Stimulated activated CD8-positive, alpha-beta memory T cell treated with anti-CD3 and anti-CD28 coated beads, Interleukin-4, amount 100 ng/mL, for 48 hours (primary cell): ENCODE results near the gene VPS13A.
"Not testable (repeated sequence)": the region's sequence is repeated elsewhere in the genome, so short reads cannot be mapped to it uniquely, and the experiment has no call there.

Experiments
- DNase-seq: peaks from one replicate; pipeline ENCODE4 v3.0.0-alpha.2; 2020

Gene VPS13A

GRCh38 chr9:77188242-77188641 lies 10.9 kb downstream of the VPS13A start:
- no peak for DNase-seq

GRCh38 chr9:77194423-77194822 lies 17.1 kb downstream of the VPS13A start:
- no peak for DNase-seq

- DNase-seq: no peak
These were observed 32.8 kb downstream of the VPS13A start for GRCh38 chr9:77210116-77210515.

GRCh38 chr9:77211561-77211960 lies 34.2 kb downstream of the VPS13A start:
- no peak for DNase-seq

GRCh38 chr9:77212801-77213200 lies 35.5 kb downstream of the VPS13A start:
- no peak for DNase-seq

- DNase-seq: no peak
These were observed 38.5 kb downstream of the VPS13A start for GRCh38 chr9:77215874-77216273.

GRCh38 chr9:77218612-77219011 lies 41.3 kb downstream of the VPS13A start:
- DNase-seq: no peak

GRCh38 chr9:77221431-77221830 lies 44.1 kb downstream of the VPS13A start:
- DNase-seq: no peak

GRCh38 chr9:77224746-77225312 lies 47.5 kb downstream of the VPS13A start:
- DNase-seq: no peak

GRCh38 chr9:77236693-77237092 lies 59.4 kb downstream of the VPS13A start:
- DNase-seq: no peak

GRCh38 chr9:77237896-77238295 lies 60.6 kb downstream of the VPS13A start:
- DNase-seq: no peak

GRCh38 chr9:77251050-77251449 lies 73.7 kb downstream of the VPS13A start:
- DNase-seq: no peak

GRCh38 chr9:77257275-77257674 lies 79.9 kb downstream of the VPS13A start:
- DNase-seq: no peak

- DNase-seq: no peak
These were observed 84.3 kb downstream of the VPS13A start for GRCh38 chr9:77261605-77262004.

GRCh38 chr9:77267762-77268161 lies 90.4 kb downstream of the VPS13A start:
- DNase-seq: not testable (repeated sequence)

GRCh38 chr9:77271023-77271690 lies 93.8 kb downstream of the VPS13A start:
- DNase-seq: no peak

GRCh38 chr9:77276799-77277198 lies 99.5 kb downstream of the VPS13A start:
- no peak for DNase-seq

- DNase-seq: no peak
These were observed 100.4 kb downstream of the VPS13A start for GRCh38 chr9:77277719-77278118.

GRCh38 chr9:77283991-77284390 lies 106.7 kb downstream of the VPS13A start:
- no peak for DNase-seq

- DNase-seq: no peak
These were observed 107.3 kb downstream of the VPS13A start for GRCh38 chr9:77284616-77285015.

GRCh38 chr9:77290373-77290772 lies 113.0 kb downstream of the VPS13A start:
- DNase-seq: no peak

- no peak for DNase-seq
These were observed 114.4 kb downstream of the VPS13A start for GRCh38 chr9:77291714-77292113.

GRCh38 chr9:77293949-77294348 lies 116.6 kb downstream of the VPS13A start:
- DNase-seq: no peak

- DNase-seq: no peak
These were observed 127.2 kb downstream of the VPS13A start for GRCh38 chr9:77304543-77304942.
